Tibial nerve (tissue), 4 donors: ENCODE measurements around the gene DISP1.

Source experiments
- EP300 ChIP-seq, 2 donors: sonication (generic); formaldehyde crosslinking; IDR thresholded peaks; one replicate each; pipeline ENCODE4 v1.6.1; 2017; ENCODE audit warnings: antibody characterized with exemption in 2 of 2, mild to moderate bottlenecking in 1 of 2
- POLR2A ChIP-seq, 2 donors: fragments of 450-650 bp; IDR thresholded peaks; one replicate each; pipeline ENCODE4 v1.6.1; 2017; ENCODE audit warnings: antibody characterized with exemption in 2 of 2, mild to moderate bottlenecking in 2 of 2, moderate library complexity in 2 of 2
- TF ChIP-seq, protein P1 (sequence below), 5 experiments: fragments of 200-600 bp in 3 of 5; fragments of 450-650 bp in 2 of 5; sonication (generic) in 3 of 5; IDR thresholded peaks; one replicate each; pipeline ENCODE4 v1.5.1; 2016 to 2019; ENCODE audit warnings: antibody characterized with exemption in 5 of 5, mild to moderate bottlenecking in 3 of 5, moderate library complexity in 2 of 5

DNA sequence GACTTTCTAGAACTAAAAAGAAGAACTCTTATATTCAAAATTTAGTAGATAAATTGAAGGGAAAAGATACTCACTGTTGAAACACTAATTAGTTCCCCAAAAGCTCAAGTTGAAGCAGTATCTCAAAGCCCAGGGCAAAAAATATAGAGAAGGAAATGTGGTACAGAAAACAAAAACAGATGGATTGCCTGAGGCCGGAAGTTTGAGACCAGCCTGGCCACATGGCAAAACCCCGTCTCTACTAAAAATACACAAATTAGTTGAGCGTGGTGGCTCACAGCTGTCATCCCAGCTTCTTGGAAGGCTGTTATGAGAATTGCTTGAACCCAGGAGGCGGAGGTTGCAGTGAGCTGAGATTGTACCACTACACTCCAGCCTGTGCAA, 41.9 kb upstream of the DISP1 start:
- TF ChIP-seq, protein P1, sequence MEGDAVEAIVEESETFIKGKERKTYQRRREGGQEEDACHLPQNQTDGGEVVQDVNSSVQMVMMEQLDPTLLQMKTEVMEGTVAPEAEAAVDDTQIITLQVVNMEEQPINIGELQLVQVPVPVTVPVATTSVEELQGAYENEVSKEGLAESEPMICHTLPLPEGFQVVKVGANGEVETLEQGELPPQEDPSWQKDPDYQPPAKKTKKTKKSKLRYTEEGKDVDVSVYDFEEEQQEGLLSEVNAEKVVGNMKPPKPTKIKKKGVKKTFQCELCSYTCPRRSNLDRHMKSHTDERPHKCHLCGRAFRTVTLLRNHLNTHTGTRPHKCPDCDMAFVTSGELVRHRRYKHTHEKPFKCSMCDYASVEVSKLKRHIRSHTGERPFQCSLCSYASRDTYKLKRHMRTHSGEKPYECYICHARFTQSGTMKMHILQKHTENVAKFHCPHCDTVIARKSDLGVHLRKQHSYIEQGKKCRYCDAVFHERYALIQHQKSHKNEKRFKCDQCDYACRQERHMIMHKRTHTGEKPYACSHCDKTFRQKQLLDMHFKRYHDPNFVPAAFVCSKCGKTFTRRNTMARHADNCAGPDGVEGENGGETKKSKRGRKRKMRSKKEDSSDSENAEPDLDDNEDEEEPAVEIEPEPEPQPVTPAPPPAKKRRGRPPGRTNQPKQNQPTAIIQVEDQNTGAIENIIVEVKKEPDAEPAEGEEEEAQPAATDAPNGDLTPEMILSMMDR (IDR thresholded peaks at IDR 0.05): no peak
- no peak for TF ChIP-seq POLR2A (IDR thresholded peaks at IDR 0.05)
- TF ChIP-seq EP300 (IDR thresholded peaks at IDR 0.05): peak; percentile 18 to 56
